Renal pelvis (tissue), 4 donors: Measurements from ENCODE around the gene VPS54. TPM values are rescaled to one million over a fixed set of nuclear protein-coding genes. Genes with fewer than 3 reads are reported as not detected.
"Not testable (repeated sequence)": the region's sequence is repeated elsewhere in the genome, so short reads cannot be mapped to it uniquely, and the experiment has no call there.

Source experiments
- DNase-seq: peaks from one replicate; pipeline ENCODE4 v3.0.0-alpha.2; 2013
- polyA plus RNA-seq, 3 donors: library from polyadenylated mRNA; unstranded; fragments of 120-200 nt; gene quantifications; one replicate each; pipeline ENCODE4 v1.2.1, GENCODE V29; 2013; ENCODE audit not compliant: insufficient read length in 3 of 3

VPS54 gene
- polyA plus RNA-seq, 3 donors: 43.8 to 47.9 (median 44.6) TPM

DNA sequence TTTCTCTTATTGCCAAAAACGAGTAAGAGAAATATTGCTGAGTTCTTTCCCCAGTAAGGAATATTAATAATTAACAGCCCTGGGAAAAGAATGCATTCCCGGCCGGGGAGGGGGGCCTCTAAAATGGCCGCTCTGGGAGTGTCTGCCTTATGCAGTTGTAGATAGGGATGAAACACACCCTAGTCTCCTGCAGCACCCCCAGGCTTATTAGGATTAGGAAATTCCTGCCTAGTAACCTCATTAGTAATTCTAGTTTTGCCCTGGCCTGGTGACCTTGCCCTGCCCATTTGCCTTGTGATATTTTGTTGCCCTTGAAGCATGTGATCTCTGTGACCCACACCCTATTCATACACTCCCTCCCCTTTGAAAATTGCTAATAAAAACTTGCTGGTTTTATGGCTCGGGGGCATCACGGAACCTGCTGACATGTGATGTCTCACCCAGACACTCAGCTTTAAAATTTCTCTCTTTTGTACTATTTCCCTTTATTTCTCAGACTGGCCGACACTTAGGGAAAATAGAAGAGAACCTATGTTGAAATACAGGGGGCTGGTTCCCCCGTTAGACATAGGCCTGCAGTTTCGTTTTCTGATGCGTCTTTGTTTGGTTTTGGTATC, 22.5 kb downstream of the VPS54 start:
- not testable (repeated sequence) for DNase-seq

DNA sequence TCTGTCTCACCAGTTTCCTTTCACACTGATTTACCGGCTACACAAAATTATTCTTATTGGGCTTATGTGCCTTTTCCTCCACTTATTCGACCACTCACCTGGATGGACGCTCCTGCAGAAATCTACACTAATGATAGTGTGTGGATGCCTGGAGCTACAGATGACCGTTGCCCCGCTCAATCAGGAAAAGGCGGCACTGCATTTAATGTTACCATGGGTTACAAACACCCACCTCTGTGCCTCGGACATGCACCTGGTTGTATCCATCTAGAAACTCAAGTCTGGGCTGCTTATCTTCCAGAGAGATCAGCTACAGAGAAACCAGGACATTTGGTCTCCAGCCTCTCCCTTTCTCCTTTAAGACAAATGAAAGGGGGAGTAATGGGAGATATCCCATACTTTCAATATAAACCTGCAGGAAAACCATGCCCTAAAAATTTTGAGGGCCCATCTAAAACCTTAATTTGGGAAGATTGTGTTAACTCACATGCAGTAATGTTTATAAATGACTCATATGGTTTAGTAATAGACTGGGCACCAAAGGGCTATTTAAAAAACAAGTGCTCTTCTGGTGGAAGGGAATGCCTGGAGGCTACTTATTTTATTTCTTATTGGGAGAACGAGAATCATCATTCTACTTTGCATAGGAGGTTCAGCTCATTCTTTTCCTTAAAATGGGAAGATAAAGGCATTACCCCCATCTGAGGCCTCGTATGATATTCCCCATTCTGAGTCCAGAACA, 24.7 kb downstream of the VPS54 start:
- not testable (repeated sequence) for DNase-seq

DNA sequence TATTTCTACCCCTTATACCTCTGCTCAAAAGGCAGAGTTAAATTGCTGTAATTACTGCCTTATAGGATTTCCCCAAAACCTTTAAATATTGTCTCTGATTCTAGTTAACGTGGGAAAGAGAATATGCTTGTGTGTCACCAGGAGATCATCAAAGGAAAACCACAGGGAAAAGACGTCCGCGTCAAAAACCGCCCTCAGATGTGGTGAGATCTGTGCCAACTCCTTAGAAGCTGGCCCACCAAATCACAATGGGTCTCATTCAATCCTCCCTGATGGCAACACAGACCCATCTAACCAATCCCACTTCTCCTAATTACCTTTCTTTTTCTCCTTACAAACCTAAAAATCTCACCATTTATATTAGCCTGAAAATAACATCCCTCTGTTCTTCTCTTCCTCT, 25.4 kb downstream of the VPS54 start:
- no peak for DNase-seq

DNA sequence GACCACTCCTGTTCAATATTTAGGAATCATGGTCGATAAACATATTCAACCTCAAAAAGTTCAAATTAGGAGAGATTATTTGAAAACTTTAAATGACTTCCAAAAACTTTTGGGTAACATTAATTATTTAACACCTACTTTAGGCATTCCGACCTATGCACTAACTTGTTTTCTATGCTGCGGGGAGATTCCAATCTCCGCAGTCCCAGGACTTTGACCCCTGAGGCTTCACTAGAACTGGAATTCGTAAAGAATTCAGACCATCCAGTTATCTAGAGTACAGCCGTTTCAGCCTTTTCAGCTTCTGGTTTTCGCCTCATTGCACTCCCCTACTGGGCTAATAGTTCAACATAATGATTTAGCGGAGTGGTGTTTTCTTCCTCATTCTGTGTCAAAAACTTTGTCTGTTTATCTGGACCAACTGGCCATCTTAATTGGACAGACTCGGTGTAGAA, 26.1 kb downstream of the VPS54 start:
- DNase-seq: not testable (repeated sequence)

DNA sequence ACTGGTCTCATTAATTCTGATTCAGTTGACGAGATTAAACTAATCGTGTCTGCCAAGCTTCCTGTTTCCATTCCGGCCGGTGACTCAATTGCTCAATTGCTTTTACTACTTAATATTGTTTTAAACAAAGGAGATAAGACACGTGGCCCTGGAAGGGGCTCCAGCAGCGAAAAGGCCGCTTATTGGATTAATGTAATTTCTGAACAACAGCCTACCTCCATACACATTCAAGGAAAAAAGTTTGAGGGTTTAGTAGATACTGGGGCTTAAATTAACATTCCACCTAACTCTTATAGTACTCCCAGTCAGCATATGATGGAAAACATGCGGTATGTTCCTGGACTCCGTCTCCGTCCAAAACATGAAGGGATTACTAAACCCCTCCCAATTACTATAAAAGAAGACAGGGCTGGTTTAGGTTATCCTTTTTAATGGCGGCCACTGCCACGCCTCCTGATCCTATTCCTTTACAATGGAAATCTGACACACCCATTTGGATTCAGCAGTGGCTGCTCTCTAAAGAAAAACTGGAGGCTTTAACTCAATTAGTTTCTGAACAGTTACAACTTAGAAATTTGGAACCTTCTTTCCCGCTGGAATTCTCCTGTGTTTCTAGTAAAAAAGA, 27.1 kb downstream of the VPS54 start:
- DNase-seq: no peak

DNA sequence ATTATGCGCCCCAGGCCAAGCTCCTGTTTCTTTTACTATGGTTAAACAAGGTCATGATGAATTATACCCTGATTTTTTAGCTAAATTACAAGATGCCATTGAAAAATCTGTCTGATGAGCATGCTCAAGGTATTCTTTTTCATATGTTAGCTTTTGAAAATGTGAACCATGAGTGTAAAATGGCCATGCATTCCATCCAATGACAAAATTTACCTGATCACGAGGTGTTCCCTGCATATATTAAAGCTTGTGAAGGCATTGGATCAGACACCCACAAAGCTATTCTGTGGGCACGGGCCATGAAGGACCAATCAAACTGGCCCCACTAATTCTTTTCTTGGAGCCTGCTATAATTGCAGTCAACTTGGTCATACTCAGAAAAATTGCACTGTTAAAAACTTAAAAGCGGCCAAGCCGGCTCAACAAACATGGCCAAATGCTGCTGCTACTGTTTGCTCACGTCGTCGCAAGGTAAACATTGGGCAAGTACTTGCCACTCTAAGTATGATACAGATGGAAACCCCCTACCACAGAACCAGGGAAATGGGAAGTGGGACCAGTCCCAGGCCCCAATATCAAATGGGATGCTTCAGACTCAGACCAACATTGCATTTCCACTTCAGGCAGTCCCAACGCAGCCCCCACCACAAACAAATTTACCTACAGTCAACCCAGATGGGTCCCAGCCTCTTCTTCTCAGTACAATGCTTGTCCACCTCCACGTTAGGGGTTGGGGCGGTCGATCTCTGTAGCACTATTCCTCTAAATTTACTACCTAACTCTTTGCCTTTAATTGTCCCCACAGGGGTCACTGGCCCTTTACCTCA, 27.8 kb downstream of the VPS54 start:
- not testable (repeated sequence) for DNase-seq

DNA sequence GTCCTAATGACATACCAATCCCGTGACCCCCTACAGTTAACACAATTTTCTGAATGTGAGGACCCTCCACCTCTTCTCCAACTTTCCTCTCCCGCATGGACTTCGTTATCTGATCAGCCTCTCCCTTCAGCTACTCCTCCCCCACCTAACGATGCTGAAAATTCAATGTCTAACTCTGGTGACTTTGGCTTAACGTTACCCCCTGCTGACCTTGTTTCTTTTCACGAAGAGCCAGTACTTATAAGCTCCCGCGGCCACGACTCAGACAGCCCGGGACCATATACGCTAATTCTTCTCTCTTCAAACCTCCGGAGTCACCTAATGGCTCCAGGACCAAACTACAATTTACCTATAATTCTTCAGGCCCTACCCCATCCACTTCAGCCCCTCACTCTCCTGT, 29.2 kb downstream of the VPS54 start:
- no peak for DNase-seq

DNA sequence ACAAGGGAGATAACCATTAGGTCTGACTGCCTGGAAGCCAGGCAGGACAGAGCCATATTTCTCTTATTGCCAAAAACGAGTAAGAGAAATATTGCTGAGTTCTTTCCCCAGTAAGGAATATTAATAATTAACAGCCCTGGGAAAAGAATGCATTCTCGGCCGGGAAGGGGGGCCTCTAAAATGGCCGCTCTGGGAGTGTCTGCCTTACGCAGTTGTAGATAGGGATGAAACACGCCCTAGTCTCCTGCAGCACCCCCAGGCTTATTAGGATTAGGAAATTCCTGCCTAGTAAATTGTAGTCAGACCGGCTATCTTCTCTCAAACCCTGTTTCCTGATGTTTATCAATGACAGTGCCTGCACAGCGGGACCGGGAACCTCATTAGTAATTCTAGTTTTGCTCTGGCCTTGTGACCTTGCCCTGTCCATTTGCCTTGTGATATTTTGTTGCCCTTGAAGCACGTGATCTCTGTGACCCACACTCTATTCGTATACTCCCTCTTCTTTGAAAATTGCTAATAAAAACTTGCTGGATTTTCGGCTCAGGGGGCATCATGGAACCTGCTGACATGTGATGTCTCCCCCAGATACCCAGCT, 30.3 kb downstream of the VPS54 start:
- DNase-seq: not testable (repeated sequence)

DNA sequence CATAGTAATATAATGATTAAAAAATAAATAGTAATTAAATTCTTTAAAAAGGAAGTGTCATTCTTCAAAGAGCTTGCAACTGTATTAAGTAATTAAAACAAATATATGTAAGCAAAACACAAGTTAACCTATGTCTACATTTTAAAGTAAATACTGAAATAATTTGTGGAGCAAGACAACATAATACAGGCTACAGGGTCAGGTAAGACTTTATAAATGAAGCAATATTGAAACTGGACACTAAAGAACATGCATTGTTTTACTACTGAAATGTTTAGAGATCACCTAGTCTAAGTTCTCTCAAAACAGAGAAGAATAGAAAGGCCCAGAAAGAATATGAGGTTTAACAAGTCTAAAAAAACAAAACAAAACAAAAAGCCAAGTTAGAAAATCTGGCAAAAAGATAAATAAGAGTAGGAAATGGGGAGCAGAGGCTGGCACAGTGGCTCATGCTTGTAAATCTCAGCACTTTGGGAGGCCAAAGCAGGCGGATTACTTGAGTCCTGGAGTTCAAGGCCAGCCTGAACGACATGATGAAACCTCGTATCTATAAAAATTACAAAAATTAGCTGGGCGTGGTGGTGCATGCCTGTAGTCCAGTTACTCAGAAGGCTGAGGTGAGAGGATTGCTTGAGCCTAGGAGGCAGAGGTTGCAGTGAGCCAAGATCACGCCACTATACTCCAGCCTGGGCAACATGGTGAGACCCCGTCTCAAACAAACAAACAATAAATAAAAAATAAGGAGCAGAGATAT, 34.4 kb downstream of the VPS54 start:
- DNase-seq: no peak

DNA sequence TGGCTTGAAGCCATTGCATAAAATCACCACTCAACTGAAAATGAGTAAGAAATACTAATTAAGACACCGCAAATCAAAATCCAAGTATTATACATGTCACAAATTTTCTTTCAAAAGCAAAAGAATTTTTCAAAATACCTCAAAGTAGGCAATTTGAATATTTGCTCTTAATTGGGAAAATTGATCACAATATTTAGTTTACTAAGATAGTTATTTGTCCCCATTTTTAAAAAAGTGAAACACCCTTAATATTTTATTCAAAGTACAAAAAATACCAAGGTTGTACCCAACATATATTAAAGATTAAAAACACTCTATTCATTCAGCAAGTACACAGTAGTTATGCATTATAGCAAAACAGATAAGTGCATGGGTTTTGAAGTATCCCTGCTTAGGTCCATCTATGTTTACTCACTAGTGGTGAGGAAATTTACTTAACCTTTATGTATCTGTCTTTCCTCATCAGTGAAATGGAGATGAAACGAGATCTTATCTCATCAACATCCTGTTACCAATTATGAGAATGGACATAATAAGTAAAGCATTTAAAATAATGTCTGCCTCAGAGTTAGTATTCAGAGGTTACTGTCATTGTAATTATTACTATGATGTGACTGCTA, 35.1 kb downstream of the VPS54 start:
- DNase-seq: no peak

DNA sequence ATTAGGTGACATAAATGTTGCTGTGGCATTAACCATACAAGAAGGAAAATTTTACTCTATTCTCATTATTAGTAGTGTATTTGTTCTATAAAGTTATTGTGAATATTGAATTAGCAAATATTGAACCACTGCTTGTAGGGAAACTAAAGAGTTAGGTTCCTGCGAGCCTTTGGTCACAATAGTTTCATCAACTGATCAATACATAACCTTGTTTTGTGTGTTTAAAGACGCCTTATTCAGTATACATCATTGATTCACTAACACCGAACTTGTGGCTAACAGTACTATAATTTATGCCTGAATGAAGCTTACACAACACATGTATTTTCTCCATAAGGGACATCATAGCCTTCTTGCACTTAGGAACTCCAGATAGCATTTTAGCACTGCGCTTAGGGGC, 36.9 kb downstream of the VPS54 start:
- no peak for DNase-seq

DNA sequence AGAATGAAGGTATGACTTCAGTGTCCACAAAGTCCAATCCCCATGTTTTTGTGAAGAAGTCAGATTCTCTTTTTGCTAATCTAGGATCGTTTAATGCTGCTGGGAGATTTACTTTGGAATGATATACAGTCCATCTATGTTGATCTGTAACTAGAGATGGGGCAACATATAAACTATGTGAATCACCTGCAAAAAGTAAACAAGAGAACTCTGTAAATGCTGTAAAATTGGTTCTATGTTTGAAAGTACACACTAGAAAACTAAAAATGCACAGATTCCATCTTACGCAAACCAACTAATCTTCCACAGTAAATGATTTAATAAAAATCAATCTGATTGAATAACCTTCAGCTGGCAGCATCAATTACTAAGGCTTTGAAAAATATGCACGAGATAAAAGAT, 37.5 kb downstream of the VPS54 start:
- DNase-seq: no peak

DNA sequence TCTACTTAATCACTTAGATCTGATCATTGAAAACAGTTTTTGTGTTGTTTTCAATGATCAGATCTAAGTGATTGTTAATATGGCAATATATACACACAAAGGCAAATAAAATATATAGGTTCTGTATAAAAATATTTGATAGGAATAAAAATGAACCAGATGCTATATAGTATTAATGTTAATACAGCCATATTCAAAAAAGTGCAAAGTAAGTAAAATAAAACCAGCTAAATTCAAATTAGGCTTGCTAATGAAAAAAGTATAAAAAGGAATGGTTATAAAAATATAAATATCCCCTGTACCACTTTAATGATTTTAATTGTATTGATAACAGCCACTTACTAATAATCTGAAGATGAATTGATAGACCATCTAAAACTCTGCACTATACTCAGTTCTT, 38.4 kb downstream of the VPS54 start:
- no peak for DNase-seq

DNA sequence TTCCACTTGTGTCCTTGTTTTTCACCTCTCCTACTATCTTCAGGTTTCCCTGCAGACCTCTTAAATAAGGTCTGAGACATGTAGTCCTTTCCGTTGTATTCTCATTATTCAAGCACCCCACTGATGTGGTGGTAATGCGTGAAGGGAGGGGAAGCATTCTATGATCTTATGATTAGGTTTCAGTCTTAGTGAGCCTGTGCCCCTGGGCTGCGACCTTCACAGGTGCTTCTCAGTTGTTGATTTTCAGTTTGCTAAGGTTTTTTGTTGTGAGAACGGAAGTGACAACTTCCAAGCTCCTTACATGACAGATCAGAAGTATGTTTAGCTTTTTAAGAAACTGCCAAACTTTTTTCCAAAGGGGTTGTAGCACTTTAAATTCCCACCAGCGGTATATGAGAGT, 41.3 kb downstream of the VPS54 start:
- DNase-seq: no peak

DNA sequence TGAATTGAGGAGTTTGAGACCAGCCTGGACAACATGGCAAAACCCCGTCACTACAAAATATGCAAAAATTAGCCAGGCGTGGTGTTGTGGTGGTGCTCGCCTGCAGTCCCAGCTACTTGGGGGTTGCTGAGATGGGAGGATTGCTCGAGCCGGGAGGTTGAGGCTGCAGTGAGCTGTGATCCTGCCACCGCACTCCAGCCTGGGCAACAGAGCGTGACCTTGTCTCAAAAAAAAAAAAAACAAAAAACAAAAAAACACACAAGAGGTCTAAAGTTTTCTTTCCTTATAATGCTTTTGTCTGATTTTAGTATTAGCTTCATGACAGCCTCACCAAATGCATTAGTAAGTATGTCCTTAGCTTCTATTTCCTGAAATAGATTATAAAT, 43.1 kb downstream of the VPS54 start:
- DNase-seq: no peak

DNA sequence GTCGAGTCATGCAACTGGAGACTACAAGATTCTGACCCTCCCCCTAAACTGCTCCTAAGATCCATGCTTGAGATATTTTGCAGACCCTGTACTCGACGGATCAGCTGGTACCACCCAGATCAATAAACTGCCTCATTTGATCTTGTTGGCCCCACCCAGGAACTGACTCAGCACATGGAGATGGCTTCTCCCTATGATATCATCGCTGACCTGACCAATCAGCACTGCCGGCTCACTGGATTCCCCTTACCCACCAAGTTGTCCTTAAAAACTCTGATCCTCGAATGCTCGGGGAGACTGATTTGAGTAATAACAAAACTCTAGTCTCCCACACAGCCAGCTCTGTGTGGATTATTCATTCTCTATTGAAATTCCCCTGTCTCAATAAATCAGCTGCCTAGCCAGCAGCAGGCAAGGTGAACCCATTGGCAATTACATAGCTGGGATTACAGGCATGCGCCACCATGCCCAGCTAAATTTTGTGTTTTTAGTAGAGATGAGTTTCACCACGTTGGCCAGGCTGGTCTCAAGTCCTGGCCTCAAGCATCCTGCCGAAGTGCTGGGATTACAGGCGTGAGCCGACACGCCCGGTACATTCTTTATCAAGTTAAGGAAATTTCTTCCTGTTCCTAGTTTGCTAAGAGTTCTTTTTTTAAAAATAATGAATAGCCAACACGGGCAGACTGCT, 43.6 kb downstream of the VPS54 start:
- no peak for DNase-seq

DNA sequence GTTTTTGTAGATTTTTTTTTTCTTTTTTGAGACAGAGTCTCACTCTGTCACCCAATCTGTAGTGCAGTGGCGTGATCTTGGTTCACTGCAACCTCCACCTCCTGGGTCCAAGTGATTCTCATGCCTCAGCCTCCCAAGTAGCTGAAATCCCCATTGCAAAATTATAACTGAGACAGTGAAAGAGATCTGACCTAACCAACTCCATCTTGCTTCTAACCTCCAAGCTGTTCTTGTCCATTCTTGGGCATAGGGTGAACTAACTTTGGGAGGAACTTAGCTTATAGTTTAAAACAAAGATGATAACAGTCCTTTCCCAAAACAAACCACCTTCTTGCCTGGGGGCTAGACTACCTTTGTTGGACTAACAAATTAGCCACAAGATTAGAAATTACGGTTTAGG, 44.2 kb downstream of the VPS54 start:
- DNase-seq: not testable (repeated sequence)

DNA sequence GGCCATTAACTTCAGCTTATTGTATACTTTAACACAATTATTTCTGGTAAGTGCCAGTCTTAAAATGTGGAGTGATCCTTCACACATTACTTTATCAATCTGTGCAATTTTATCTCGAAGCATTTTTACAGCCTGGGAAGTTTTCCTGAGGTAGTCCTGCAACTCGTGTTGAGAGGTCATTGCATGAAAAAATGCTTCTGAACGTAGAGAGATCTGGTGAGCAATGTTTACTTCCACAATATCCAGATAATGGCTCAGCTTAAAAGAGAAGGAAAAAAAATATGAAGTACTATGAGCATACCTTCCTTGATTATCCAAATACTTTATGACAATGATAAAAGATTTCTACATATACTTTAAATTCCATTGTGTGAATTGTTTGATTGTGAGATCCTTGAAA, 57.0 kb downstream of the VPS54 start:
- DNase-seq: no peak

DNA sequence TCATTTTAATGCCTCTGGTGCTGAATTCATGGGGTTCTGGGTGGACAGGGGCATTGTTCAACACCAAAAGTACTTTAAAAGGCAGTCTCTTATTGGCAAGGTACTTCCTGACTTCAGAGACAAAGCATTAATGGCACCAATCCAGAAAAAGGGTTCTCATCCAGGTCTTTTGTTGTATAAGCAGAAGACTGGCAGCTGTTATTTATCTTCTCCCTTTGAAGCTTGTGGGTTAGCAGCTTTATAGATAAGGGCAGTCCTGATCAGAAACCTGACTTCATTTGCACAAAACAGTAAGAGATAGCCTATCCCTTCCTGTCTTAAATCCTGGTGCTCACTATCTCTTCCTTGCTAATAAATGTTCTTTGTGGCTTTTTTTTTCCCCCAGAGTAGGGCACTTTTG, 68.8 kb downstream of the VPS54 start:
- no peak for DNase-seq

DNA sequence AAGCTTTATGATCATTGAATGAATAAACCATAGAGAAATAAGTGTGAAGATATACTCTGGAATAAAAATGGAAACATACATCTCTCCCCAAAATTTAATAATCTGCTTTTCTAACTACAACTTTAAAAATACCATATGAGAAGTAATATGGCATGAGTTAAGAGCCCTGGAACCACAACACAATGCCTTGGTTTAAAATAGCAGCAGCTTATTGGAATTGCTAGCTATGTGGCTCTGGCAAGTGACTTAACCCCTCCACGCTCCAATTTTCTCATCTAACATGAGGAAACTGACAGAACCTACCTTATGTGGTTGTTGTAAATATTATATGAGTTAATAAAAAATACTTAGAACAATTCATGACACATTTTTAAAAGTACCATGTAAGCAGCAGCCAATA, 76.4 kb downstream of the VPS54 start:
- no peak for DNase-seq
